ENCODE results near the gene CACNA1A.
"Not testable (repeated sequence)": the region's sequence is repeated elsewhere in the genome, so short reads cannot be mapped to it uniquely, and the experiment has no call there.

Gene CACNA1A

GRCh38 chr19:13382633-13382938 is 123.7 kb downstream of the CACNA1A start:
- no peak overlapping the region for H3K27ac ChIP-seq (ENCODE audit: low read length)
- H3K27me3 ChIP-seq (ENCODE audit: insufficient read depth, low read length) = no peaks in the 10 kb centered on the region
- no peak overlapping the region for H3K4me3 ChIP-seq (ENCODE audit: low read length)
- H3K4me1 ChIP-seq (ENCODE audit: insufficient read depth, low read length) = no peaks in the 10 kb centered on the region
- H3K9me3 ChIP-seq (ENCODE audit: insufficient read depth, low read depth, low read length) = no peaks in the 10 kb centered on the region
- no peak overlapping the region for H3K9ac ChIP-seq (ENCODE audit: low read depth, low read length)
- no peaks in the 10 kb centered on the region for H3K36me3 ChIP-seq (ENCODE audit: insufficient read depth, low read depth, low read length)

GRCh38 chr19:13381827-13382632 is 124.2 kb downstream of the CACNA1A start:
- H3K9me3 ChIP-seq (ENCODE audit: insufficient read depth, low read depth, low read length) = no peaks in the 10 kb centered on the region
- no peak overlapping the region for H3K9ac ChIP-seq (ENCODE audit: low read depth, low read length)
- H3K4me3 ChIP-seq (ENCODE audit: low read length) = no peak overlapping the region
- no peaks in the 10 kb centered on the region for H3K4me1 ChIP-seq (ENCODE audit: insufficient read depth, low read length)
- no peaks in the 10 kb centered on the region for H3K36me3 ChIP-seq (ENCODE audit: insufficient read depth, low read depth, low read length)
- no peak overlapping the region for H3K27ac ChIP-seq (ENCODE audit: low read length)
- no peaks in the 10 kb centered on the region for H3K27me3 ChIP-seq (ENCODE audit: insufficient read depth, low read length)

- H3K9ac ChIP-seq (ENCODE audit: low read depth, low read length) = no peak overlapping the region
- no peaks in the 10 kb centered on the region for H3K9me3 ChIP-seq (ENCODE audit: insufficient read depth, low read depth, low read length)
- no peaks in the 10 kb centered on the region for H3K4me1 ChIP-seq (ENCODE audit: insufficient read depth, low read length)
- no peaks in the 10 kb centered on the region for H3K36me3 ChIP-seq (ENCODE audit: insufficient read depth, low read depth, low read length)
- H3K4me3 ChIP-seq (ENCODE audit: low read length) = no peak overlapping the region
- no peak overlapping the region for H3K27ac ChIP-seq (ENCODE audit: low read length)
- no peaks in the 10 kb centered on the region for H3K27me3 ChIP-seq (ENCODE audit: insufficient read depth, low read length)
Measured at GRCh38 chr19:13376537-13376936, 129.7 kb downstream of the CACNA1A start.

- Histone ChIP-seq H3K9ac (ENCODE audit: low read depth, low read length) (no peak overlapping the region), H3K9me3 (ENCODE audit: insufficient read depth, low read depth, low read length) (no peaks in the 10 kb centered on the region), H3K27me3 (ENCODE audit: insufficient read depth, low read length) (no peaks in the 10 kb centered on the region), H3K27ac (ENCODE audit: low read length) (no peak overlapping the region), H3K4me1 (ENCODE audit: insufficient read depth, low read length) (no peaks in the 10 kb centered on the region), H3K4me3 (ENCODE audit: low read length) (no peak overlapping the region), H3K36me3 (ENCODE audit: insufficient read depth, low read depth, low read length) (no peaks in the 10 kb centered on the region)
Measured at GRCh38 chr19:13373599-13373998, 132.7 kb downstream of the CACNA1A start.

- H3K4me3 ChIP-seq (ENCODE audit: low read length) = no peak overlapping the region
- no peaks in the 10 kb centered on the region for H3K4me1 ChIP-seq (ENCODE audit: insufficient read depth, low read length)
- H3K27ac ChIP-seq (ENCODE audit: low read length) = no peak overlapping the region
- H3K27me3 ChIP-seq (ENCODE audit: insufficient read depth, low read length) = no peaks in the 10 kb centered on the region
- H3K36me3 ChIP-seq (ENCODE audit: insufficient read depth, low read depth, low read length) = no peaks in the 10 kb centered on the region
- H3K9ac ChIP-seq (ENCODE audit: low read depth, low read length) = no peak overlapping the region
- no peaks in the 10 kb centered on the region for H3K9me3 ChIP-seq (ENCODE audit: insufficient read depth, low read depth, low read length)
Measured at GRCh38 chr19:13370948-13371347, 135.3 kb downstream of the CACNA1A start.

- no peaks in the 10 kb centered on the region for H3K27me3 ChIP-seq (ENCODE audit: insufficient read depth, low read length)
- H3K9me3 ChIP-seq (ENCODE audit: insufficient read depth, low read depth, low read length) = no peaks in the 10 kb centered on the region
- H3K9ac ChIP-seq (ENCODE audit: low read depth, low read length) = no peak overlapping the region
- no peaks in the 10 kb centered on the region for H3K4me1 ChIP-seq (ENCODE audit: insufficient read depth, low read length)
- H3K36me3 ChIP-seq (ENCODE audit: insufficient read depth, low read depth, low read length) = no peaks in the 10 kb centered on the region
- no peak overlapping the region for H3K4me3 ChIP-seq (ENCODE audit: low read length)
- no peak overlapping the region for H3K27ac ChIP-seq (ENCODE audit: low read length)
Measured at GRCh38 chr19:13366529-13367143, 139.6 kb downstream of the CACNA1A start.

- no peaks in the 10 kb centered on the region; the same call in 1 of the 2 replicates for H3K9me3 ChIP-seq (ENCODE audit: insufficient read depth, low read depth, low read length)
- no peaks in the 10 kb centered on the region for H3K27me3 ChIP-seq (ENCODE audit: insufficient read depth, low read length)
- no peak overlapping the region for H3K27ac ChIP-seq (ENCODE audit: low read length)
- H3K36me3 ChIP-seq (ENCODE audit: insufficient read depth, low read depth, low read length) = no peaks in the 10 kb centered on the region; the same call in 1 of the 2 replicates
- no peak overlapping the region for H3K4me3 ChIP-seq (ENCODE audit: low read length)
- no peak overlapping the region for H3K9ac ChIP-seq (ENCODE audit: low read depth, low read length)
- H3K4me1 ChIP-seq (ENCODE audit: insufficient read depth, low read length) = no peaks in the 10 kb centered on the region
Measured at GRCh38 chr19:13363954-13364353, 142.3 kb downstream of the CACNA1A start.

GRCh38 chr19:13363245-13363644 is 143.0 kb downstream of the CACNA1A start:
- Histone ChIP-seq H3K9ac (ENCODE audit: low read depth, low read length) (no peak overlapping the region), H3K27ac (ENCODE audit: low read length) (no peak overlapping the region), H3K4me3 (ENCODE audit: low read length) (no peak overlapping the region), H3K36me3 (ENCODE audit: insufficient read depth, low read depth, low read length) (no peaks in the 10 kb centered on the region; the same call in 1 of the 2 replicates), H3K27me3 (ENCODE audit: insufficient read depth, low read length) (no peaks in the 10 kb centered on the region), H3K4me1 (ENCODE audit: insufficient read depth, low read length) (no peaks in the 10 kb centered on the region), H3K9me3 (ENCODE audit: insufficient read depth, low read depth, low read length) (no peaks in the 10 kb centered on the region; the same call in 1 of the 2 replicates)

- no peak overlapping the region for H3K27ac ChIP-seq (ENCODE audit: low read length)
Measured at GRCh38 chr19:13362668-13363067, 143.6 kb downstream of the CACNA1A start.

GRCh38 chr19:13361726-13362125 is 144.6 kb downstream of the CACNA1A start:
- not testable (repeated sequence) for H3K9ac ChIP-seq (ENCODE audit: low read depth, low read length); H3K4me1 ChIP-seq (ENCODE audit: insufficient read depth, low read length); H3K27ac ChIP-seq (ENCODE audit: low read length); H3K4me3 ChIP-seq (ENCODE audit: low read length); H3K36me3 ChIP-seq (ENCODE audit: insufficient read depth, low read depth, low read length); H3K9me3 ChIP-seq (ENCODE audit: insufficient read depth, low read depth, low read length); H3K27me3 ChIP-seq (ENCODE audit: insufficient read depth, low read length)

More at GRCh38 chr19:13362668-13363067, 143.6 kb downstream of the CACNA1A start:
- H3K36me3 ChIP-seq (ENCODE audit: insufficient read depth, low read depth, low read length) = no peaks in the 10 kb centered on the region; the same call in 1 of the 2 replicates
- H3K27me3 ChIP-seq (ENCODE audit: insufficient read depth, low read length) = no peaks in the 10 kb centered on the region
- no peaks in the 10 kb centered on the region; the same call in 1 of the 2 replicates for H3K9me3 ChIP-seq (ENCODE audit: insufficient read depth, low read depth, low read length)
- H3K4me1 ChIP-seq (ENCODE audit: insufficient read depth, low read length) = no peaks in the 10 kb centered on the region
- no peak overlapping the region for H3K4me3 ChIP-seq (ENCODE audit: low read length)
- H3K9ac ChIP-seq (ENCODE audit: low read depth, low read length) = no peak overlapping the region

GRCh38 chr19:13356686-13357280 is 149.5 kb downstream of the CACNA1A start:
- Histone ChIP-seq H3K27me3 (ENCODE audit: insufficient read depth, low read length) (no peaks in the 10 kb centered on the region), H3K9ac (ENCODE audit: low read depth, low read length) (no peak overlapping the region), H3K4me1 (ENCODE audit: insufficient read depth, low read length) (no peaks in the 10 kb centered on the region), H3K9me3 (ENCODE audit: insufficient read depth, low read depth, low read length) (no peaks in the 10 kb centered on the region; the same call in 1 of the 2 replicates), H3K27ac (ENCODE audit: low read length) (no peak overlapping the region), H3K4me3 (ENCODE audit: low read length) (no peak overlapping the region), H3K36me3 (ENCODE audit: insufficient read depth, low read depth, low read length) (peaks cover 5% of the 10 kb centered on the region; the same call in 1 of the 2 replicates)

GRCh38 chr19:13356185-13356584 is 150.1 kb downstream of the CACNA1A start:
- H3K9me3 ChIP-seq (ENCODE audit: insufficient read depth, low read depth, low read length) = no peaks in the 10 kb centered on the region; the same call in 1 of the 2 replicates
- H3K27ac ChIP-seq (ENCODE audit: low read length) = no peak overlapping the region
- no peak overlapping the region for H3K9ac ChIP-seq (ENCODE audit: low read depth, low read length)

More at GRCh38 chr19:13356185-13356584, 150.1 kb downstream of the CACNA1A start:
- Histone ChIP-seq H3K27me3 (ENCODE audit: insufficient read depth, low read length) (no peaks in the 10 kb centered on the region), H3K4me1 (ENCODE audit: insufficient read depth, low read length) (no peaks in the 10 kb centered on the region), H3K4me3 (ENCODE audit: low read length) (no peak overlapping the region), H3K36me3 (ENCODE audit: insufficient read depth, low read depth, low read length) (peaks cover 5% of the 10 kb centered on the region; the same call in 1 of the 2 replicates)
